Trophoblast cell (in vitro differentiated cells and primary cell): ENCODE results near the gene DMXL2.

Source experiments
- DNase-seq, 2 donors: peaks; one replicate each; pipeline ENCODE4 v3.0.0-alpha.2; 2016
- H2AFZ ChIP-seq: 2 replicates; pipeline ENCODE4 v1.6.1; 2013; ENCODE audit warnings: low read length, moderate library complexity, mild to moderate bottlenecking; ENCODE audit not compliant: insufficient read depth, poor library complexity
- H2AK5ac ChIP-seq: 2 replicates; pipeline ENCODE4 v1.6.1; 2013; ENCODE audit warnings: mild to moderate bottlenecking, low read length
- H2BK120ac ChIP-seq: 2 replicates; pipeline ENCODE4 v1.6.1; 2013; ENCODE audit warnings: low read length, mild to moderate bottlenecking, moderate library complexity; ENCODE audit not compliant: insufficient read depth, poor library complexity
- H2BK12ac ChIP-seq: 2 replicates; pipeline ENCODE4 v1.6.1; 2013; ENCODE audit warnings: mild to moderate bottlenecking, low read length, moderate library complexity
- H2BK5ac ChIP-seq: 2 replicates; pipeline ENCODE4 v1.6.1; 2013; ENCODE audit warnings: low read length, low read depth, moderate library complexity, mild to moderate bottlenecking; ENCODE audit not compliant: poor library complexity
- H3K14ac ChIP-seq: 2 replicates; pipeline ENCODE4 v1.6.1; 2013; ENCODE audit warnings: mild to moderate bottlenecking, low read length
- H3K18ac ChIP-seq: 2 replicates; pipeline ENCODE4 v1.6.1; 2013; ENCODE audit warnings: mild to moderate bottlenecking, low read length
- H3K23ac ChIP-seq: 2 replicates; pipeline ENCODE4 v1.6.1; 2013; ENCODE audit warnings: low read length
- H3K27ac ChIP-seq: 2 replicates; pipeline ENCODE4 v1.5.1; 2013; ENCODE audit warnings: low read depth, mild to moderate bottlenecking, inconsistent platforms, low read length, moderate library complexity
- H3K27me3 ChIP-seq: 2 replicates; pipeline ENCODE4 v1.6.1; 2013; ENCODE audit warnings: inconsistent platforms, mild to moderate bottlenecking, low read length, moderate library complexity; ENCODE audit not compliant: insufficient read depth
- H3K36me3 ChIP-seq, 2 experiments: 1 replicate in 1 of 2; 2 replicates in 1 of 2; pipeline ENCODE4 v1.6.1; 2013; ENCODE audit warnings: low read length in 2 of 2, mild to moderate bottlenecking in 2 of 2, moderate library complexity in 1 of 2; ENCODE audit not compliant: insufficient read depth in 2 of 2, control insufficient read depth in 1 of 2
- H3K4ac ChIP-seq: 2 replicates; pipeline ENCODE4 v1.6.1; 2013; ENCODE audit warnings: low read depth, mild to moderate bottlenecking, low read length, moderate library complexity
- H3K4me1 ChIP-seq, 2 experiments: 1 replicate in 1 of 2; 2 replicates in 1 of 2; pipeline ENCODE4 v1.6.1; 2013; ENCODE audit warnings: low read length in 2 of 2, mild to moderate bottlenecking in 2 of 2, moderate library complexity in 1 of 2; ENCODE audit not compliant: insufficient read depth in 2 of 2, control insufficient read depth in 1 of 2
- H3K4me2 ChIP-seq: 2 replicates; pipeline ENCODE4 v1.6.1; 2013; ENCODE audit warnings: inconsistent platforms, mild to moderate bottlenecking, low read length, moderate library complexity
- H3K4me3 ChIP-seq: 2 replicates; pipeline ENCODE4 v1.5.1; 2013; ENCODE audit warnings: mild to moderate bottlenecking, low read depth, low read length, inconsistent platforms
- H3K79me1 ChIP-seq: one replicate; pipeline ENCODE4 v1.6.1; 2013; ENCODE audit warnings: low read length
- H3K79me2 ChIP-seq: 2 replicates; pipeline ENCODE4 v1.6.1; 2013; ENCODE audit warnings: low read length, mild to moderate bottlenecking; ENCODE audit not compliant: control insufficient read depth, insufficient read depth, poor library complexity
- H3K9ac ChIP-seq: 2 replicates; pipeline ENCODE4 v1.6.1; 2013; ENCODE audit warnings: mild to moderate bottlenecking, low read length
- H3K9me3 ChIP-seq: 2 replicates; pipeline ENCODE4 v1.6.1; 2013; ENCODE audit warnings: low read depth, mild to moderate bottlenecking, control low read depth, inconsistent platforms, low read length; ENCODE audit not compliant: insufficient read depth
- H4K12ac ChIP-seq: 2 replicates; pipeline ENCODE4 v1.6.1; 2013; ENCODE audit warnings: low read depth, mild to moderate bottlenecking, low read length, moderate library complexity
- H4K8ac ChIP-seq: 2 replicates; pipeline ENCODE4 v1.6.1; 2013; ENCODE audit warnings: low read depth, mild to moderate bottlenecking, low read length, moderate library complexity
- H4K91ac ChIP-seq: one replicate; pipeline ENCODE4 v1.6.1; 2013; ENCODE audit warnings: low read depth, mild to moderate bottlenecking, low read length, moderate library complexity
- WGBS: extraction: QIAGEN DNeasy Blood & Tissue Kit; methylation state at CpG from one replicate; pipeline ENCODE4 v1.1.7; 2013; ENCODE audit warnings: missing lambda C conversion rate; ENCODE audit not compliant: insufficient read length, insufficient coverage; ENCODE audit errors: extremely low coverage; 5-methylcytosine and 5-hydroxymethylcytosine counted together

The DMXL2 gene

GRCh38 chr15:51577636-51578304 is 44.8 kb downstream of the DMXL2 start:
- Histone ChIP-seq H3K79me1 (no peaks in the 10 kb centered on the region), H3K9ac (no peak overlapping the region), H3K4me3 (no peak overlapping the region), H3K4ac (no peak overlapping the region), H2BK5ac (no peak overlapping the region), H3K27me3 (no peaks in the 10 kb centered on the region), H3K79me2 (no peaks in the 10 kb centered on the region), H3K36me3 (no peaks in the 10 kb centered on the region), H3K9me3 (no peaks in the 10 kb centered on the region), H2AK5ac (no peak overlapping the region), H3K14ac (no peak overlapping the region), H4K8ac (no peak overlapping the region), H3K23ac (no peak overlapping the region), H2AFZ (no peak overlapping the region), H2BK12ac (no peak overlapping the region), H3K4me1 (peaks cover 2% of the 10 kb centered on the region in 2 experiments), H3K4me2 (no peak overlapping the region), H2BK120ac (no peak overlapping the region), H3K18ac (no peak overlapping the region), H4K12ac (no peak overlapping the region), H3K27ac (no peak overlapping the region), H4K91ac (no peak overlapping the region)
- DNase-seq = no peak
- WGBS = no CpG with 5 or more reads among the region's 1 CpG

GRCh38 chr15:51576911-51577500 is 45.6 kb downstream of the DMXL2 start:
- H4K12ac ChIP-seq = no peak overlapping the region
- H3K18ac ChIP-seq = no peak overlapping the region
- no peak overlapping the region for H3K4me2 ChIP-seq
- H3K27me3 ChIP-seq = no peaks in the 10 kb centered on the region
- peak; percentile 52 to 94 for DNase-seq
- no peak overlapping the region for H2BK5ac ChIP-seq
- H4K91ac ChIP-seq = no peak overlapping the region
- H3K4ac ChIP-seq = no peak overlapping the region
- H3K79me1 ChIP-seq = no peaks in the 10 kb centered on the region
- H3K27ac ChIP-seq = no peak overlapping the region
- no peaks in the 10 kb centered on the region for H3K36me3 ChIP-seq
- H3K4me3 ChIP-seq = no peak overlapping the region
- peaks cover 2% of the 10 kb centered on the region in 2 experiments for H3K4me1 ChIP-seq
- H2AK5ac ChIP-seq = no peak overlapping the region
- no peaks in the 10 kb centered on the region for H3K79me2 ChIP-seq
- no peak overlapping the region for H3K14ac ChIP-seq
- WGBS = no CpG with 5 or more reads among the region's 2 CpGs
- no peaks in the 10 kb centered on the region for H3K9me3 ChIP-seq
- H2BK12ac ChIP-seq = no peak overlapping the region
- H4K8ac ChIP-seq = no peak overlapping the region
- no peak overlapping the region for H2AFZ ChIP-seq
- H3K23ac ChIP-seq = no peak overlapping the region
- H3K9ac ChIP-seq = no peak overlapping the region
- no peak overlapping the region for H2BK120ac ChIP-seq

GRCh38 chr15:51576286-51576850 is 46.2 kb downstream of the DMXL2 start:
- H3K18ac ChIP-seq = no peak overlapping the region
- H3K4me2 ChIP-seq = no peak overlapping the region
- no peak overlapping the region for H3K9ac ChIP-seq
- H3K27me3 ChIP-seq = no peaks in the 10 kb centered on the region
- no peak overlapping the region for H3K4me3 ChIP-seq
- H3K4me1 ChIP-seq = peaks cover 2% of the 10 kb centered on the region in 2 experiments
- H3K4ac ChIP-seq = no peak overlapping the region
- H2AFZ ChIP-seq = no peak overlapping the region
- no peaks in the 10 kb centered on the region for H3K79me2 ChIP-seq
- no peak overlapping the region for H3K23ac ChIP-seq
- H3K14ac ChIP-seq = no peak overlapping the region
- H4K12ac ChIP-seq = no peak overlapping the region
- no peak overlapping the region for H4K91ac ChIP-seq
- H2BK12ac ChIP-seq = no peak overlapping the region
- no peak for DNase-seq
- peak overlapping the region; percentile 49 for H2BK5ac ChIP-seq
- peak overlapping the region; percentile 4 for H3K27ac ChIP-seq
- H2AK5ac ChIP-seq = no peak overlapping the region
- H2BK120ac ChIP-seq = no peak overlapping the region
- no peak overlapping the region for H4K8ac ChIP-seq
- WGBS = no CpG with 5 or more reads among the region's 1 CpG
- no peaks in the 10 kb centered on the region for H3K79me1 ChIP-seq
- no peaks in the 10 kb centered on the region for H3K36me3 ChIP-seq
- no peaks in the 10 kb centered on the region for H3K9me3 ChIP-seq

GRCh38 chr15:51575775-51576174 is 46.8 kb downstream of the DMXL2 start:
- Histone ChIP-seq H3K79me2 (no peaks in the 10 kb centered on the region), H4K8ac (no peak overlapping the region), H3K9ac (no peak overlapping the region), H4K12ac (no peak overlapping the region), H2AK5ac (no peak overlapping the region), H3K23ac (no peak overlapping the region), H3K18ac (no peak overlapping the region), H2BK5ac (no peak overlapping the region), H3K9me3 (no peaks in the 10 kb centered on the region), H2BK12ac (no peak overlapping the region), H3K27ac (no peak overlapping the region), H3K4me1 (peaks cover 2% of the 10 kb centered on the region in 2 experiments), H3K4ac (no peak overlapping the region), H4K91ac (no peak overlapping the region), H3K4me3 (no peak overlapping the region), H3K36me3 (no peaks in the 10 kb centered on the region), H2BK120ac (no peak overlapping the region), H3K4me2 (no peak overlapping the region), H3K79me1 (no peaks in the 10 kb centered on the region), H2AFZ (no peak overlapping the region), H3K27me3 (no peaks in the 10 kb centered on the region), H3K14ac (no peak overlapping the region)
- WGBS = no CpG with 5 or more reads among the region's 1 CpG
- DNase-seq = no peak
